ENCODE measurements around the gene ACSBG1. TPM values are rescaled to one million over a fixed set of nuclear protein-coding genes. Genes with fewer than 3 reads are reported as not detected.

Gene ACSBG1
- total RNA-seq, 2 experiments from 2014 or later, result not detected

- Mint-ChIP-seq H3K4me3 (no peak overlapping the region), H3K4me1 (no peaks in the 10 kb centered on the region), H3K9me3 (no peaks in the 10 kb centered on the region), H3K27ac (no peak overlapping the region), H3K36me3 (ENCODE audit: low read depth) (no peaks in the 10 kb centered on the region), H3K27me3 (peaks cover 10% of the 10 kb centered on the region)
- ChIA-PET POLR2A (interaction anchor here (0.7 kb wide), 1 partner anchor 55 kb away, joined by 4 read pairs; the partner anchor contains the start of gene IDH3A), CTCF (interaction anchor here (2.8 kb wide), 1 partner anchor 10 kb away, joined by 19 read pairs; no protein-coding TSS in a partner anchor)
- DNase-seq, result peak; percentile 10
These were observed 29.7 kb downstream of the ACSBG1 start for GRCh38 chr15:78204351-78205309.

- Mint-ChIP-seq H3K4me3 (no peak overlapping the region), H3K27ac (no peak overlapping the region), H3K4me1 (no peaks in the 10 kb centered on the region), H3K27me3 (peaks cover 10% of the 10 kb centered on the region), H3K9me3 (no peaks in the 10 kb centered on the region), H3K36me3 (ENCODE audit: low read depth) (no peaks in the 10 kb centered on the region)
- CTCF ChIA-PET, result interaction anchor here (2.8 kb wide), 1 partner anchor 9 kb away, joined by 19 read pairs; no protein-coding TSS in a partner anchor
- POLR2A ChIA-PET, result no interaction called here
- DNase-seq, result peak; percentile 9
These were observed 30.8 kb downstream of the ACSBG1 start for GRCh38 chr15:78203346-78204225.

- H3K27me3 Mint-ChIP-seq, result peaks cover 10% of the 10 kb centered on the region
- no peak overlapping the region for H3K27ac Mint-ChIP-seq
- peak; percentile 10 for DNase-seq
- no peak overlapping the region for H3K4me3 Mint-ChIP-seq
- POLR2A ChIA-PET, result no interaction called here
- H3K9me3 Mint-ChIP-seq, result no peaks in the 10 kb centered on the region
- no peaks in the 10 kb centered on the region for H3K4me1 Mint-ChIP-seq
- CTCF ChIA-PET, result interaction anchor here (2.7 kb wide), 1 partner anchor 39 kb away, joined by 12 read pairs; no protein-coding TSS in a partner anchor
- no peaks in the 10 kb centered on the region for H3K36me3 Mint-ChIP-seq (ENCODE audit: low read depth)
These were observed 32.8 kb downstream of the ACSBG1 start for GRCh38 chr15:78201281-78202190.

GRCh38 chr15:78200276-78200930, 34.0 kb downstream of the ACSBG1 start:
- H3K27ac Mint-ChIP-seq, result no peak overlapping the region
- POLR2A ChIA-PET, result no interaction called here
- H3K4me3 Mint-ChIP-seq, result no peak overlapping the region
- peak; percentile 5 for DNase-seq
- H3K36me3 Mint-ChIP-seq (ENCODE audit: low read depth), result no peaks in the 10 kb centered on the region
- CTCF ChIA-PET, result interaction anchor here (1.6 to 2.7 kb wide), 2 partner anchors 40 to 87 kb away, joined by 4 to 12 read pairs; no protein-coding TSS in a partner anchor
- H3K9me3 Mint-ChIP-seq, result no peaks in the 10 kb centered on the region
- H3K27me3 Mint-ChIP-seq, result peaks cover 10% of the 10 kb centered on the region
- no peaks in the 10 kb centered on the region for H3K4me1 Mint-ChIP-seq

- no peak overlapping the region for H3K27ac Mint-ChIP-seq
- no peaks in the 10 kb centered on the region for H3K36me3 Mint-ChIP-seq (ENCODE audit: low read depth)
- no peak for DNase-seq
- POLR2A ChIA-PET, result no interaction called here
- H3K4me1 Mint-ChIP-seq, result no peaks in the 10 kb centered on the region
- H3K9me3 Mint-ChIP-seq, result no peaks in the 10 kb centered on the region
- no peak overlapping the region for H3K4me3 Mint-ChIP-seq
- H3K27me3 Mint-ChIP-seq, result peaks cover 3% of the 10 kb centered on the region
- CTCF ChIA-PET, result interaction anchor here (1.2 to 5.3 kb wide), 5 partner anchors 9 to 87 kb away, joined by 3 to 85 read pairs (median 37); partner anchors contain the start of gene CIB2
These were observed 36.7 kb downstream of the ACSBG1 start for GRCh38 chr15:78197632-78198031.

GRCh38 chr15:78195735-78196201, 38.6 kb downstream of the ACSBG1 start:
- Mint-ChIP-seq H3K36me3 (ENCODE audit: low read depth) (no peaks in the 10 kb centered on the region), H3K9me3 (no peaks in the 10 kb centered on the region), H3K4me3 (no peak overlapping the region), H3K27me3 (no peaks in the 10 kb centered on the region), H3K4me1 (no peaks in the 10 kb centered on the region), H3K27ac (no peak overlapping the region)
- ChIA-PET POLR2A (interaction anchor here (0.7 to 1.5 kb wide), 4 partner anchors 47 to 258 kb away, joined by 3 to 8 read pairs (median 5); partner anchors contain the start of gene CIB2), CTCF (interaction anchor here (0.6 to 5.3 kb wide), 33 partner anchors 9 to 237 kb away, joined by 3 to 85 read pairs (median 4); partner anchors contain the start of genes CIB2, IDH3A and SKIC8)
- peak; percentile 58 for DNase-seq

- Mint-ChIP-seq H3K4me1 (no peaks in the 10 kb centered on the region), H3K4me3 (no peak overlapping the region), H3K36me3 (ENCODE audit: low read depth) (no peaks in the 10 kb centered on the region), H3K9me3 (no peaks in the 10 kb centered on the region), H3K27me3 (peaks cover 3% of the 10 kb centered on the region), H3K27ac (no peak overlapping the region)
- CTCF ChIA-PET, result interaction anchor here (1.1 to 5.3 kb wide), 14 partner anchors 9 to 236 kb away, joined by 4 to 85 read pairs (median 12); partner anchors contain the start of gene CIB2
- POLR2A ChIA-PET, result no interaction called here
- DNase-seq, result no peak
These were observed 39.8 kb downstream of the ACSBG1 start for GRCh38 chr15:78194568-78194925.

- Mint-ChIP-seq H3K27ac (no peak overlapping the region), H3K4me1 (no peaks in the 10 kb centered on the region), H3K4me3 (no peak overlapping the region), H3K9me3 (no peaks in the 10 kb centered on the region), H3K36me3 (ENCODE audit: low read depth) (no peaks in the 10 kb centered on the region), H3K27me3 (peaks cover 5% of the 10 kb centered on the region)
- no peak for DNase-seq
- ChIA-PET POLR2A (no interaction called here), CTCF (interaction anchor here (1.2 to 5.3 kb wide), 8 partner anchors 11 to 235 kb away, joined by 4 to 85 read pairs (median 20); partner anchors contain the start of gene CIB2)
These were observed 40.4 kb downstream of the ACSBG1 start for GRCh38 chr15:78193731-78194567.

GRCh38 chr15:78192826-78193594, 41.4 kb downstream of the ACSBG1 start:
- no peak for DNase-seq
- no peak overlapping the region for H3K27ac Mint-ChIP-seq
- H3K27me3 Mint-ChIP-seq, result peaks cover 5% of the 10 kb centered on the region
- H3K4me1 Mint-ChIP-seq, result no peaks in the 10 kb centered on the region
- ChIA-PET CTCF (interaction anchor here (1.2 to 5.3 kb wide), 3 partner anchors 16 to 234 kb away, joined by 4 to 74 read pairs (median 20); partner anchors contain the start of gene CIB2), POLR2A (no interaction called here)
- no peaks in the 10 kb centered on the region for H3K9me3 Mint-ChIP-seq
- H3K4me3 Mint-ChIP-seq, result no peak overlapping the region
- H3K36me3 Mint-ChIP-seq (ENCODE audit: low read depth), result no peaks in the 10 kb centered on the region

GRCh38 chr15:78182821-78183220, 51.5 kb downstream of the ACSBG1 start:
- CTCF ChIA-PET, result no interaction called here
- DNase-seq, result no peak
- H3K27ac Mint-ChIP-seq, result no peak overlapping the region
- H3K4me1 Mint-ChIP-seq, result no peaks in the 10 kb centered on the region
- H3K36me3 Mint-ChIP-seq (ENCODE audit: low read depth), result peaks cover 4% of the 10 kb centered on the region
- peaks cover 3% of the 10 kb centered on the region for H3K9me3 Mint-ChIP-seq
- H3K27me3 Mint-ChIP-seq, result peaks cover 14% of the 10 kb centered on the region
- no peak overlapping the region for H3K4me3 Mint-ChIP-seq
- POLR2A ChIA-PET, result no interaction called here

Measured in activated CD4-positive, alpha-beta memory T cell treated with anti-CD3 and anti-CD28 coated beads, Interleukin-2, amount 10 ng/mL, durations not matched to agents 7 days and 5 days (primary cell).